Measurements from ENCODE around the gene ACSBG1. TPM values are rescaled to one million over a fixed set of nuclear protein-coding genes. Genes with fewer than 3 reads are reported as not detected.

Gene ACSBG1, protein sequence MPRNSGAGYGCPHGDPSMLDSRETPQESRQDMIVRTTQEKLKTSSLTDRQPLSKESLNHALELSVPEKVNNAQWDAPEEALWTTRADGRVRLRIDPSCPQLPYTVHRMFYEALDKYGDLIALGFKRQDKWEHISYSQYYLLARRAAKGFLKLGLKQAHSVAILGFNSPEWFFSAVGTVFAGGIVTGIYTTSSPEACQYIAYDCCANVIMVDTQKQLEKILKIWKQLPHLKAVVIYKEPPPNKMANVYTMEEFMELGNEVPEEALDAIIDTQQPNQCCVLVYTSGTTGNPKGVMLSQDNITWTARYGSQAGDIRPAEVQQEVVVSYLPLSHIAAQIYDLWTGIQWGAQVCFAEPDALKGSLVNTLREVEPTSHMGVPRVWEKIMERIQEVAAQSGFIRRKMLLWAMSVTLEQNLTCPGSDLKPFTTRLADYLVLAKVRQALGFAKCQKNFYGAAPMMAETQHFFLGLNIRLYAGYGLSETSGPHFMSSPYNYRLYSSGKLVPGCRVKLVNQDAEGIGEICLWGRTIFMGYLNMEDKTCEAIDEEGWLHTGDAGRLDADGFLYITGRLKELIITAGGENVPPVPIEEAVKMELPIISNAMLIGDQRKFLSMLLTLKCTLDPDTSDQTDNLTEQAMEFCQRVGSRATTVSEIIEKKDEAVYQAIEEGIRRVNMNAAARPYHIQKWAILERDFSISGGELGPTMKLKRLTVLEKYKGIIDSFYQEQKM
- under 1 TPM in 2 of 4 donors, not detected in 2; 0.09 to 0.31 TPM for total RNA-seq

DNA sequence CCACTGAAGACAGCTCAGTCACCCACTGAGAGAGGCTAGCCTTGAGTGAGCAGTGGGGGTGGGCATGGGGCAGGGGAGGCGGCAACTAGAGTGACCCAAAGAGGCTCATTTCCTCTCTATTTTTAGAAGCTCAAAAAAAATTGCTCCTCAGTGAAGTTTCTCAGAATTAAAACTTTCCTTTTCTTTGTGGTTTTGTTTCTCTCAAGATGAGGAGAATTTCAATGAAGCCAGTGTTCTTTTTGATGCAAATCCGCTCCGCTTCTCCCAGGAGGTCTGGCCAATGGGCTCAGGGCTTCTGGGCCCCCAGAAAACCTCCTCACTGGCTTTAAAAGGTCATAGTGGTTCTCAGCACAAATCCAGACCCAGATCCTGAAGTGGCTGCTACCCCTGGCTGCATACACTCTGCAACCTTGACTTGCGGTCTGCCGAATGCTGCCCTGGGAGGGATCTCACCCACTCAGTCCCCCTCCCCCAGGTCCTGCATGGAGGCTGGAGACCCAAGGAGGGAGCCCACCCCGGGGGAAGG is at the start of gene ACSBG1:
TSS of gene ACSBG1 (minus strand) at position 51 of the 526 bp plus-strand sequence. CDS start 64 bp downstream, outside the sequence.
- intact Hi-C loops (cut with DNase I): loop anchor here (5.0 kb wide), 1 partner anchor 52 kb away; no protein-coding TSS in a partner anchor
- no peak for DNase-seq
- TF ChIP-seq POLR2A (IDR thresholded peaks at IDR 0.05): no peak
- TF ChIP-seq, protein P1, sequence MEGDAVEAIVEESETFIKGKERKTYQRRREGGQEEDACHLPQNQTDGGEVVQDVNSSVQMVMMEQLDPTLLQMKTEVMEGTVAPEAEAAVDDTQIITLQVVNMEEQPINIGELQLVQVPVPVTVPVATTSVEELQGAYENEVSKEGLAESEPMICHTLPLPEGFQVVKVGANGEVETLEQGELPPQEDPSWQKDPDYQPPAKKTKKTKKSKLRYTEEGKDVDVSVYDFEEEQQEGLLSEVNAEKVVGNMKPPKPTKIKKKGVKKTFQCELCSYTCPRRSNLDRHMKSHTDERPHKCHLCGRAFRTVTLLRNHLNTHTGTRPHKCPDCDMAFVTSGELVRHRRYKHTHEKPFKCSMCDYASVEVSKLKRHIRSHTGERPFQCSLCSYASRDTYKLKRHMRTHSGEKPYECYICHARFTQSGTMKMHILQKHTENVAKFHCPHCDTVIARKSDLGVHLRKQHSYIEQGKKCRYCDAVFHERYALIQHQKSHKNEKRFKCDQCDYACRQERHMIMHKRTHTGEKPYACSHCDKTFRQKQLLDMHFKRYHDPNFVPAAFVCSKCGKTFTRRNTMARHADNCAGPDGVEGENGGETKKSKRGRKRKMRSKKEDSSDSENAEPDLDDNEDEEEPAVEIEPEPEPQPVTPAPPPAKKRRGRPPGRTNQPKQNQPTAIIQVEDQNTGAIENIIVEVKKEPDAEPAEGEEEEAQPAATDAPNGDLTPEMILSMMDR (IDR thresholded peaks at IDR 0.05): no peak

DNA sequence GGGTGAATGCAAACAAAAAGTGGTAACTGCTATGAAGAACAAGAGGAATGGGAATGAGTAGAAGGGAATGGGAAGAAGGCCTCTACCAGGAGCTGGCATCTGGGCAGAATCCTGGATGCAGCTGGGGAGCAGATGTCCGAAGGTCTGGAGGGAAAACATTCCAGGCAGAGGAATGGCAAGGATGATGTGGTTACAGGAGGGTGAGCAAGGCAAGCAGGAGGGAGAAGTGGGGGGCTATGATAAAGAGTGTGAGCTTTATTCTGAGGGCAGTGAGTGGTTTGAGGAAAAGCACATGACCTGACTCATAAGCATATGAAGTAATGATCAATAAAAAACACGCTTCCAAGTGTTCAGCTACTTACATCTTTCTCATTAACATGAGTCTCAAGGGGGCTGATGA is 48.0 kb upstream of the ACSBG1 start:
- no peaks in the 10 kb centered on the region for H3K27me3 ChIP-seq

More for the DNA sequence above, at the start of gene ACSBG1:
- Histone ChIP-seq H3K9me3 (no peaks in the 10 kb centered on the region), H3K4me3 (no peak within 1 kb of the TSS), H3K27me3 (peaks cover 0 to 30% (median 0%) of the 10 kb centered on the region in 4 donors), H3K4me1 (no peaks in the 10 kb centered on the region), H3K36me3 (no peaks in the 10 kb centered on the region), H3K27ac (no peak within 1 kb of the TSS)
- 76 to 78% methylated on average over 5 to 6 of the region's 6 CpGs for WGBS, 2 donors

DNA sequence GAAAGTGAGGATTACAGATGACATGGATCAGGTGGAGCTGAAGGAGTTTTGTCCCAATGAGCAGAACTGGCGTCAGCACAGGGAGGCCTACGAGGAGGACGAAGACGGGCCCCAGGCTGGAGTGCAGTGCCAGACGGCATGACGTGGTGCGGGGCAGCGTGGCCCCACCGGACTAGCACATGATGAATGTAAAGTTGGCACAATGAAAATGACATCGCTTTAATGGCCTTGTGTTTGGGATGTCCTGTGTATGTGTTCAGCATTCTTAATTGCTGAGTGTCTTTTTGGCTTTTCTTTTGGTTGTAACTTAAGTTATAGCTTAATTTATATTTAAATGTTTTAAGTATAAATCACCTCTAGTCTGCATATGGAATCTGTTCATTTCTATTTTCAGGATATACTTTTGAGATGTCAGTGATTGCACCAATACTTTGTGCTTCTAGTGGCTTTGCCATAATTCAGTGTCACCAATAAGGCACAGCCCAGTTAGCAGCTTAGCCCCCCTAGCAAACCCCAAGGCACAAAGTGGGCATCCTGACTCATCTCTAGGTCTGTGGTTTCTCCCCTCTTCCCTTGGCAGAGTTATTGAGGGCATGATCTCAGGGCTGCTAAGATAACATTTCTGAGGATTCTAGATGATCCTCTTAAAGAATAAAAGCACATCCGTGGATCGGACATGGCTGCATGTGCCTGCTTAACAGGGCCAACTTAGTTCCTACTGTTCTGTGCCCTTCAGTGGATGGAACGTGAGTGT is 46.1 kb upstream of the ACSBG1 start:
- intact Hi-C loops (cut with DNase I): no loop called here
- H3K36me3 ChIP-seq: peaks cover 3 to 98% (median 18%) of the 10 kb centered on the region in 3 donors

More for the DNA sequence above, 48.0 kb upstream of the ACSBG1 start:
- intact Hi-C loops (cut with DNase I): no loop called here
- Histone ChIP-seq H3K27ac (no peak overlapping the region), H3K36me3 (peaks cover 3 to 99% (median 16%) of the 10 kb centered on the region in 3 donors), H3K4me3 (no peak overlapping the region), H3K4me1 (peaks cover 0 to 6% (median 0%) of the 10 kb centered on the region in 3 donors), H3K9me3 (no peaks in the 10 kb centered on the region)
- WGBS, 2 donors: 79 to 93% methylated on average over 2 of the region's 2 CpGs
- TF ChIP-seq POLR2A (IDR thresholded peaks at IDR 0.05): no peak
- TF ChIP-seq, protein P1 (IDR thresholded peaks at IDR 0.05): no peak
- no peak for DNase-seq

DNA sequence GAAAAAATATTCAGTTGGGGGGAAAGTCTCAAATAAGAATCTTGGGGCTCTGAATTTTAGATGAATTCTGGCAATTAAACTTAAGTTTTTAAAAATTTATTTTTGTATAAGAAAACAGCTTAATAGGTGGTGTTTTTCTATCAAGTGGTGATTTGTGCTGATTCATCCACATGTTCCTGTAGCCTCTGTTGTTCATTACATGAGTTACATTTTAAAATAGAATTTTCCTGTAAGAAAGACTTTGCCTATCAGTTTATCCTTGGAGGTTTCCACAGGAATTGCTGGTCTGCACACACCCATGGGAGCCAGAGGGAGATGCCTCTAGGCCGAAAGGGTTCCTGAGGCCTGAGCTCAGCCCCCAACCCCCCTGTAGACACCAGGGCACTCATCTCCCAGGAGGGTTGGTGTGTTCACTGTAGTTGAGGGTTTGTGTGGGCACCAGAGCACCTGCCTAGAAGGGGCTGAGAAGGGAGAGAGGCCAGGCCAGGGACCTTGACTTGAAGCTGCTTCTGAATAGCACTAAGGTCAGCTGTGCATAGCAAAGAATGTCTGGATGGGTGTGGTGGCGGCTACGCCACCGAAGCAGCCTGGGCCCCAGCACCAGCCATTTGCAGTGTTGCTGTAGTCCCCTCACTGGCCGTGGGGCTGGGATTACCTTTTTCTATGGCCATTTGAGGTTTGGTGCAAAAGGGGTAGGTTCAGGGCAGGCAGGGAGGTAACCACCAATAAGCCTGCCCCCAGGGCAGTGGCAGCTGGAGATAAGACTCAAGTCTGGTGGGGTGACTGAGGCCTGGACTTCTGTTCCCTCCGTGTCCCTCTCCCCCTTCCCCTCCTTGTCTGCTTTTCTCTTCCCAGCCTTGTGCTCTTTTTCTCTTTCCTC is 41.9 kb upstream of the ACSBG1 start:
- TF ChIP-seq, protein P1 (IDR thresholded peaks at IDR 0.05): no peak
- TF ChIP-seq POLR2A (IDR thresholded peaks at IDR 0.05): no peak
- intact Hi-C loops (cut with DNase I): no loop called here
- Histone ChIP-seq H3K27me3 (no peaks in the 10 kb centered on the region), H3K27ac (no peak overlapping the region), H3K4me3 (no peak overlapping the region), H3K9me3 (no peaks in the 10 kb centered on the region), H3K36me3 (peaks cover 0 to 98% (median 24%) of the 10 kb centered on the region in 3 donors), H3K4me1 (peaks cover 0 to 6% (median 0%) of the 10 kb centered on the region in 3 donors)
- DNase-seq: no peak
- 73 to 92% methylated on average over 5 to 6 of the region's 6 CpGs for WGBS, 2 donors

More for the DNA sequence above, 46.1 kb upstream of the ACSBG1 start:
- no peak overlapping the region for H3K27ac ChIP-seq
- H3K27me3 ChIP-seq: no peaks in the 10 kb centered on the region
- peaks cover 0 to 6% (median 0%) of the 10 kb centered on the region in 3 donors for H3K4me1 ChIP-seq
- TF ChIP-seq POLR2A (IDR thresholded peaks at IDR 0.05): no peak
- TF ChIP-seq, protein P1 (IDR thresholded peaks at IDR 0.05): no peak
- H3K9me3 ChIP-seq: no peaks in the 10 kb centered on the region
- 88% methylated on average over 13 of the region's 13 CpGs for WGBS, 2 donors
- no peak overlapping the region for H3K4me3 ChIP-seq
- DNase-seq: no peak

All from esophagus squamous epithelium (tissue), 5 donors.